Neural crest cell (in vitro differentiated cells): Measurements from ENCODE around the gene PKD1. TPM values are rescaled to one million over a fixed set of nuclear protein-coding genes. Genes with fewer than 3 reads are reported as not detected.

Experiments used
- DNase-seq: peaks from one replicate; pipeline ENCODE4 v3.0.0; 2021; ENCODE audit warnings: low read depth, mixed read lengths, low spot score
- H3K27ac Mint-ChIP-seq: one replicate; pipeline ENCODE4 v1.8.0; 2021; ENCODE audit warnings: mild to moderate bottlenecking, mixed read lengths; ENCODE audit not compliant: unreplicated experiment
- H3K27me3 Mint-ChIP-seq: 2 replicates; pipeline ENCODE4 v1.8.0; 2021; ENCODE audit warnings: low read depth, mild to moderate bottlenecking, mixed read lengths
- H3K36me3 Mint-ChIP-seq: 2 replicates; pipeline ENCODE4 v1.8.0; 2021; ENCODE audit warnings: low read depth, mild to moderate bottlenecking, mixed read lengths
- H3K4me1 Mint-ChIP-seq: 2 replicates; pipeline ENCODE4 v1.8.0; 2021; ENCODE audit warnings: mixed read lengths
- H3K4me3 Mint-ChIP-seq: one replicate; pipeline ENCODE4 v1.8.0; 2021; ENCODE audit warnings: mild to moderate bottlenecking, mixed read lengths
- H3K9me3 Mint-ChIP-seq: 2 replicates; pipeline ENCODE4 v1.8.0; 2021; ENCODE audit warnings: mixed read lengths
- total RNA-seq: library from RNA; stranded (reverse); gene quantifications from 2 replicates; pipeline ENCODE4 v1.2.1, GENCODE V29; 2021
- TF ChIP-seq, protein P1 (sequence below): fragments of 200-600 bp; sonication (generic); conservative IDR thresholded peaks from 2 replicates; pipeline ENCODE4 v1.5.0; 2021; ENCODE audit warnings: antibody characterized with exemption, mild to moderate bottlenecking

Gene PKD1
- total RNA-seq, 1 donor from 2014 or later: 115 TPM

DNA sequence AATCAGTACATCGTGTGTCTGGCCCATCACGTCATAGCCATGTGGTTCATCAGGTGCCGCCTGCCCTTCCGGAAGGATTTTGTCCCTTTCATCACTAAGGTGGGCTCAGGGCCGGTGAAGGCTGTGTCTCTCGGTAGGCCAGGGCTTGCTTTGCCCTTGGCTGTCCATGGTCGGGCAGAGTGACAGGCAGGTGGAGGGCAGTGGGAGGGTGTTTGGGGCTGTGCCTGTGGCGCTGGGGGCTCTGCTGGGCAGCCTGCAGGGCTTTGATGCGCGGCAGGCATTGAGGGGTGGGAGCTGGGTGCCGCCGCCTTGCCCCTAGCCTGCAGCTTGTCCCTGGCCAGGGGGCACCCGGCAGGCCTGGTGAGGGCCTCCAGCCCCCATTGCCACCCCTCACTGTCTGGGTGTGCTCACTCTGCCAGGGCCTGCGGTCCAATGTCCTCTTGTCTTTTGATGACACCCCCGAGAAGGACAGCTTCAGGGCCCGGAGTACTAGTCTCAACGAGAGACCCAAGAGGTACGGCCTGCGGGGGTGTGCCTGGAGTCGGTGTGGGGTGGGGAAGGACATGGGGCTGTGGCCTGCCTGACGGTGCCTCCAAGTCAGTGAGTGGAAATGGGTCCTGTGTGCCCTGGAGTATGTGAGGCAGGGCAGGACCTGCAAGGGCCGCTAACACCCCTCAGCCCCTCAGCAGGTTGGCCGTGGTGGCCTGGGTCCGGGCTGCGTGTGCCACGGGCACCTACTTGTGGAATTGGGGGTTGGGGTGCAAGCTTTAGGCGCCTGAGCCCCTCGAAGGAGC is 59.4 kb downstream of the PKD1 start:
- TF ChIP-seq, protein P1, sequence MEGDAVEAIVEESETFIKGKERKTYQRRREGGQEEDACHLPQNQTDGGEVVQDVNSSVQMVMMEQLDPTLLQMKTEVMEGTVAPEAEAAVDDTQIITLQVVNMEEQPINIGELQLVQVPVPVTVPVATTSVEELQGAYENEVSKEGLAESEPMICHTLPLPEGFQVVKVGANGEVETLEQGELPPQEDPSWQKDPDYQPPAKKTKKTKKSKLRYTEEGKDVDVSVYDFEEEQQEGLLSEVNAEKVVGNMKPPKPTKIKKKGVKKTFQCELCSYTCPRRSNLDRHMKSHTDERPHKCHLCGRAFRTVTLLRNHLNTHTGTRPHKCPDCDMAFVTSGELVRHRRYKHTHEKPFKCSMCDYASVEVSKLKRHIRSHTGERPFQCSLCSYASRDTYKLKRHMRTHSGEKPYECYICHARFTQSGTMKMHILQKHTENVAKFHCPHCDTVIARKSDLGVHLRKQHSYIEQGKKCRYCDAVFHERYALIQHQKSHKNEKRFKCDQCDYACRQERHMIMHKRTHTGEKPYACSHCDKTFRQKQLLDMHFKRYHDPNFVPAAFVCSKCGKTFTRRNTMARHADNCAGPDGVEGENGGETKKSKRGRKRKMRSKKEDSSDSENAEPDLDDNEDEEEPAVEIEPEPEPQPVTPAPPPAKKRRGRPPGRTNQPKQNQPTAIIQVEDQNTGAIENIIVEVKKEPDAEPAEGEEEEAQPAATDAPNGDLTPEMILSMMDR: no peak
- no peaks in the 10 kb centered on the region for H3K9me3 Mint-ChIP-seq
- no peaks in the 10 kb centered on the region for H3K36me3 Mint-ChIP-seq
- no peak overlapping the region for H3K4me3 Mint-ChIP-seq
- DNase-seq: no peak
- H3K27ac Mint-ChIP-seq: no peak overlapping the region
- no peaks in the 10 kb centered on the region for H3K4me1 Mint-ChIP-seq
- H3K27me3 Mint-ChIP-seq: no peaks in the 10 kb centered on the region

DNA sequence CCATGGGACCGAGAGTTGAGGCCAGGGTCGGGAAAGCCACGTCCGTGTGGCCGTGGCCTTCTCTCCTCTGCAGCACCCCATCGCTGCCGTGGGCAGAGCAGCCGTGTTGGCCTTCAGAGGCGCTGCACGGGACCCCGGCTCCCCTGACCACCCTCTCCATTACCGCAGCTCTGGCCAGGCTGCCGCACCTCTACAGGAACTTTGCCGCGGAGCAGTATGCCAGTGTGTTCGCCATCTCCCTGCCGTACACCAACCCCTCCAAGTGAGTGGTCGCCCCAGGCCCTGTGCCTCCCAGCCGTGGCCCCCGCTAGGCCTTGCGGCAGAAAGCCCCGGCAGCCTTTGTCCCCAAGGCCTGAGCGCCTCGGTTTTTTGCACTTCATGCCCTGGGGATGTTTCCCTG is 60.1 kb downstream of the PKD1 start:
- H3K27me3 Mint-ChIP-seq: no peaks in the 10 kb centered on the region
- no peak overlapping the region for H3K27ac Mint-ChIP-seq
- H3K36me3 Mint-ChIP-seq: no peaks in the 10 kb centered on the region
- DNase-seq: no peak
- TF ChIP-seq, protein P1: no peak
- no peak overlapping the region for H3K4me3 Mint-ChIP-seq
- H3K9me3 Mint-ChIP-seq: no peaks in the 10 kb centered on the region
- H3K4me1 Mint-ChIP-seq: no peaks in the 10 kb centered on the region

DNA sequence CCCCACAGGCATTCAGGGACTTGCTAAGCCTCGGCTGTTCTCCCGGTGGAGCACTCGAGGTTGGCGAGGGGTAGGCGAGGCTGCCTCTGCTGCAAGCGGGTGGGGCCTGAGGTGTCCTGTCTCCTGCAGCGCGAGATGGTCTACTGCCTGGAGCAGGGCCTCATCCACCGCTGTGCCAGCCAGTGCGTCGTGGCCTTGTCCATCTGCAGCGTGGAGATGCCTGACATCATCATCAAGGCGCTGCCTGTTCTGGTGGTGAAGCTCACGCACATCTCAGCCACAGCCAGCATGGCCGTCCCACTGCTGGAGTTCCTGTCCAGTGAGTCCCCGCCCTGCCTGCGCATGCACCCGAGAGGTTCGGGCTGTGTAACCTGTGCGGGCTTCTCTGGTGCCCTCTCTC is 61.6 kb downstream of the PKD1 start:
- no peaks in the 10 kb centered on the region for H3K27me3 Mint-ChIP-seq
- H3K4me1 Mint-ChIP-seq: no peaks in the 10 kb centered on the region
- H3K36me3 Mint-ChIP-seq: no peaks in the 10 kb centered on the region
- DNase-seq: no peak
- no peaks in the 10 kb centered on the region for H3K9me3 Mint-ChIP-seq
- TF ChIP-seq, protein P1: no peak
- no peak overlapping the region for H3K27ac Mint-ChIP-seq
- H3K4me3 Mint-ChIP-seq: no peak overlapping the region

DNA sequence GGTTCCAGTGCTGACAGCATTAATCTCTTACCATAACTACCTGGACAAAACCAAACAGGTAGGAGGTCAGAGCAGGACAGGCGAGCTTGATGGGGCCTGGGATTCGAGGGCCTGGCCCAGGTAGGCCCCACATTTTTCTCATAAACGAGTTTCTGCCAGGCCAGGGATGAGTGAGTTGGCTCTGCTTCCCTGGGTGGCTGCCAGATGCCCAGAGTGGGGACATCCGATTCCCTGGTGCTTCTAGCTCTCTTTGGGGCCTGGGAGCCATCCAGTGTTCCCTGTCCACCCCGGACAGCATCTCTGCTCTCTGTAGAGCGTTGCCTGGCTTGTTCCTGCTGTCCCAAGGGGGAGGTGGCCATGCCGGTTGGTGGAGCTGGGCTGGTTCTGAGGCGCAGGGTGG is 62.8 kb downstream of the PKD1 start:
- H3K27me3 Mint-ChIP-seq: no peaks in the 10 kb centered on the region
- H3K9me3 Mint-ChIP-seq: no peaks in the 10 kb centered on the region
- no peaks in the 10 kb centered on the region for H3K4me1 Mint-ChIP-seq
- no peak overlapping the region for H3K4me3 Mint-ChIP-seq
- TF ChIP-seq, protein P1: no peak
- H3K27ac Mint-ChIP-seq: no peak overlapping the region
- no peak for DNase-seq
- H3K36me3 Mint-ChIP-seq: no peaks in the 10 kb centered on the region

DNA sequence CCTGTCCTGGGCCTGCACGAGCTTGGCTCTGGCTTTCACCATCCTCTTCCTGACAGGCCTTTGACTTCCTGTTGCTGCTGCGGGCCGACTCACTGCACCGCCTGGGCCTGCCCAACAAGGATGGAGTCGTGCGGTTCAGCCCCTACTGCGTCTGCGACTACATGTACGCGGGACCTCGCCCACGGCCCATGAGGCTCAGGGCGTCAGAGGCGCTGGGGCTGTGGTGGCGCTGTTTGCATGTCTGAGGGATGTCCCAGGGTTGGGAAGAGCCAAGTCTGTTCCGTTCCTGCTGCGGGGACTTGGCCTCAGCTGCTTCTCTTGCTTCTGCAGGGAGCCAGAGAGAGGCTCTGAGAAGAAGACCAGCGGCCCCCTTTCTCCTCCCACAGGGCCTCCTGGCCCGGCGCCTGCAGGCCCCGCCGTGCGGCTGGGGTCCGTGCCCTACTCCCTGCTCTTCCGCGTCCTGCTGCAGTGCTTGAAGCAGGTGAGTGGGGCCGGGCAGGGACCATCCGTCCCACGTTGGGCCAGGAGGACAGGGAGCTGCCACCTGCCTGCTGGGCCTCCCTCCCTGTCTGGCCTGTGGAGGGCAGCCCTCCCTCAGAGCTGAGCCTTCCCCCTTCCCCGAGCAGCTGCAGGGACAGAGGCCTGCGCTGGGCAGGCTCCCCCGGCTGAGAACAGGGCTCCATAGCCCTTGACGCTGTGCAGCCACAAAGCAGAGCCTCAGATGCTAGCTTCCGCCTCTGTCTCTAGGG is 64.1 kb downstream of the PKD1 start:
- TF ChIP-seq, protein P1: no peak
- Mint-ChIP-seq H3K27ac (no peak overlapping the region), H3K4me1 (no peaks in the 10 kb centered on the region), H3K36me3 (no peaks in the 10 kb centered on the region), H3K9me3 (no peaks in the 10 kb centered on the region), H3K27me3 (no peaks in the 10 kb centered on the region), H3K4me3 (no peak overlapping the region)
- no peak for DNase-seq
